Amniotic stem cell (primary cell): ENCODE measurements around the gene SMIM8.

Experiments used
- DNase-seq: peaks from one replicate; lab custom pipeline; 2025; lab: John Stamatoyannopoulos, UW

The SMIM8 gene

DNA sequence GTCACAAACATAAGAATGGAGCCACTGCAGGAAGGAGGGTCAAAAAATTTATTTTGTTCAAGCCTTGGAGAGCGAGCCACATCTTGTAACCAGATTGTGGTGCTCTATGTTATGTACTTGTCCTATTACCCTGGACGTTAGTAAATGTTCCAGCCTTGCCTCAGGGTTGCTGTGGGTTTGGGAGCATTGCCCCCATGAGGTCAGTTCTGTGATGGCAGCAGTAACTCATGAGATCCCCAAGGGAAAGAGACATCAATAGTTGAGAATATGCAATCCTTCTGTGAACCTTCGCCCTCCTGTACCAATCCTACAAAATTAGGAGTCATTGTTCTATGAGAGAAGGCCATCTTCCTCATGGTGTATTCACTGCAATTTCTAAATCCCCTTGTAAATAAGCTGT, 68.9 kb downstream of the SMIM8 start:
- no peak for DNase-seq
